ENCODE measurements around the gene PBRM1. TPM values are rescaled to one million over a fixed set of nuclear protein-coding genes. Genes with fewer than 3 reads are reported as not detected.
A peak's percentile ranks its signal among the peaks of the same experiment; 100 is the strongest.
"Not testable (repeated sequence)": the region's sequence is repeated elsewhere in the genome, so short reads cannot be mapped to it uniquely, and the experiment has no call there.

Gene PBRM1
- polyA plus RNA-seq (2012; ENCODE audit: missing spikeins) = 28.7 TPM

DNA sequence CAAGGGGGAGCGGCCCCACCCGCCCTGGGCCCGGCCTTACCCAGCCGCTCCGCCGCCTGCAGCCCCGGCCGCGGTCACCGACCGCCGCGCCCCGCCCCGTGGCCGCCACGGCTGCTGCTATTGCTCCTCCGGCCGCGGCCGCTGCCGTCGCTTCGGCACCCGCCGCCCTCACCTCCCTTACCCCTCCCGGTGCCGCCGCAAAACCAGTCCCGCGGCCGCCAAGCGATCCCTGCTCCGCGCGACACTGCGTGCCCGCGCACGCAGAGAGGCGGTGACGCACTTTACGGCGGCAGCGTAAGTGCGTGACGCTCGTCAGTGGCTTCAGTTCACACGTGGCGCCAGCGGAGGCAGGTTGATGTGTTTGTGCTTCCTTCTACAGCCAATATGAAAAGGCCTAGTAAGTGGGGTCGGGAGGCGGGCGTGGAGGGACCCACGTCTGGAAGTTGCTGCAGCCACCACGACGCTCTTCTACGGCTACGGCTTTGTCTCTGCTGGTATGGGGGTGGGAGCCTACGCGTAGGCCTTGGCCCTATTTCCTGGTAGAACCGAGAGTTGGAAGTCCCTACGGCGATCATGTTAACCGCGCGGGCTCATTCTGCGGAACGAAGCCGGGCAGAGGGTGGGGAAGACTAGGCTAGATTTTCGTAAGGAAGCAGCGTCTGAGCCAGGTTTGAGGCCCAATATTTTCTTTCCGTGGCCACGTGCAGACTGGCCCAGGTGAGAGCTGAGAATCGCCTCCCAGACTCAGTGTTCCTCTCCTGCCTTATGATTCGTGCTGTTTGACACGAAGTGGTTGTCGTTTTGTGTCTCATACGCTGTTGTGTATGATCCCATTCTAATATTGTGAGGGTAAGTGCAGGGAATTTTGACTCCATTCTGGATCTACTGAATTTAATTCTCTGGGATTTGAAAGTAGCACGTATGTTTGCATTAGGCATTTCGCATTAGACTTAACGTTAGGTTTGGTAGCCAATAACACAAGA is at the start of gene PBRM1, which contains the start of gene GNL3:
Gene PBRM1, minus strand, starts transcription at position 205 of the 983 bp plus-strand sequence.
Gene GNL3, plus strand, starts transcription at position 324 of the 983 bp plus-strand sequence. Its CDS starts 61 bp downstream, at position 385.
- TF ChIP-seq POLR2AphosphoS5 (IDR thresholded peaks at IDR 0.05; ENCODE audit: low read depth, low read length) (peak; percentile 90), TAF1 (IDR thresholded peaks at IDR 0.05; ENCODE audit: borderline replicate concordance, low read depth, low read length) (peak; percentile 96), POLR2A (IDR thresholded peaks at IDR 0.05; ENCODE audit: low read depth, low read length) (peak; percentile 94)
- peak; percentile 76 for DNase-seq (ENCODE audit: insufficient read length)
- FAIRE-seq = peak; percentile 100

DNA sequence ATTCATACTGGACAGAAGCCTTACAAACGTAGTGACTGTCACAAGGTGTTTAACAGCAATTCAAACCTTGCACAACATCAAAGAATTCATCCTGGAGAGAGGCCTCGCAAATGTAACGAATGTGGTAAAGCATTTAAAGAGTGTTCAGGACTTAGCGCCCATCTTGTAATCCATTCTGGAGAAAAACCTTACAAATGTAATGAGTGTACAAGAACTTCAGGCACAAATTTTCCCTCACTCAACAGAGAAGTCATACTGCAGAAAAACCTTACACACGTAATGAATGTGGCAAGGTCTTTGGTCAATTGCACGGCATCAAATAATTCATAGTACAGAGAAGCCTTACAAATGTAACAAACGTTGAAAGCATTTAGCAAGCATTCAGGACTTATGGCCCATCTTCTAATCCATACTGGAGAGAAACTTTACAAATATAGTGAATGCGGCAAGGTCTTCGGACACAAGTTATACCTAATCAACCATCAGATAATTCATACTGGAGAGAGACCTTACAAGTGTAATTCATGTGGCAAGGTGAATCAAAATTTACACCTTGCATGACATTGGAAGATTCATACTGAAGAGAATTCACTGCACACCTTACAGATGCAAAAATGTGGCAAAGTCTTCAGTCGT is 47.7 kb upstream of the PBRM1 start:
- DNase-seq (ENCODE audit: insufficient read length) (no peak), FAIRE-seq (peak; percentile 80)
- TF ChIP-seq POLR2AphosphoS5 (IDR thresholded peaks at IDR 0.05; ENCODE audit: low read depth, low read length) = no peak
- TF ChIP-seq POLR2A (IDR thresholded peaks at IDR 0.05; ENCODE audit: low read depth, low read length) = no peak
- TF ChIP-seq TAF1 (IDR thresholded peaks at IDR 0.05; ENCODE audit: borderline replicate concordance, low read depth, low read length) = no peak

DNA sequence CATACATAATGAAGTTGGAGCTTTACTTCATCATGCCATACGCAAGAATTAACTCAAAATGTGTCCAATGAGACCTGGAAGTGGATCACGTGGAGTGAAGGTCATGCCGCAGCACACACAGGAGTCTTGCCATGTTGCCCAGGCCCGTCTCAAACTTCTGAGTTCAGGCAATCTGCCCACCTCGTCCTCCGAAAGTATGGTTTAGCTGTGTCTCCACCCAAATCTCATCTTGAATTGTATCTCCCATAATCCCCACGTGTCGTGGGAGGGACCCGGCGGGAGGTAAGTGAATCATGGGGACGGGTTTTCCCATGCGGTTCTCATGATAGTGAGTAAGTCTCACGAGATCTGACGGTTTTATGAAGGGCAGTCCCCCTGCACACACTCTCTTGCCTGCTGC is 45.9 kb upstream of the PBRM1 start:
- FAIRE-seq (peak; percentile 48), DNase-seq (ENCODE audit: insufficient read length) (no peak)
- TF ChIP-seq TAF1 (IDR thresholded peaks at IDR 0.05; ENCODE audit: borderline replicate concordance, low read depth, low read length) (no peak), POLR2A (IDR thresholded peaks at IDR 0.05; ENCODE audit: low read depth, low read length) (no peak), POLR2AphosphoS5 (IDR thresholded peaks at IDR 0.05; ENCODE audit: low read depth, low read length) (no peak)

DNA sequence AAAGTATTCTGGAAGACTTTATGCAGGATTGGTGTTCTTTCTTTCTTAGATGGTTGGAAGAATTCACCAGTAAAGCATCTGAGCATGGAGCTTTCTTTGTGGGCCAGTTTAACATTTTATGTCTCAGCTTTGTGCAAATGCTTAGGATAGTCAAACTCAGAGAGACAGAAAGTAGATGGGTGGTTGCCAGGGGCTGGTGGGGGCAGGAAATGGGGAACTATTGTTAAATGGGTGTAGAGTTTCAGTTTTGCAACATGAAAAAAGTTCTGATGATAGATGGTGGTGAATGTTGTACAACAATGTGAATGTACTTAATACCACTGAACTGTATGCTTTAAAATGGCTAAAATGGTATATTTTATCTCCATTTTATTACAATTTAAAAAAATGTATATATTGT is 45.0 kb upstream of the PBRM1 start:
- DNase-seq (ENCODE audit: insufficient read length) (no peak), FAIRE-seq (peak; percentile 83)
- no peak for TF ChIP-seq TAF1 (IDR thresholded peaks at IDR 0.05; ENCODE audit: borderline replicate concordance, low read depth, low read length)
- TF ChIP-seq POLR2A (IDR thresholded peaks at IDR 0.05; ENCODE audit: low read depth, low read length) = no peak
- no peak for TF ChIP-seq POLR2AphosphoS5 (IDR thresholded peaks at IDR 0.05; ENCODE audit: low read depth, low read length)

DNA sequence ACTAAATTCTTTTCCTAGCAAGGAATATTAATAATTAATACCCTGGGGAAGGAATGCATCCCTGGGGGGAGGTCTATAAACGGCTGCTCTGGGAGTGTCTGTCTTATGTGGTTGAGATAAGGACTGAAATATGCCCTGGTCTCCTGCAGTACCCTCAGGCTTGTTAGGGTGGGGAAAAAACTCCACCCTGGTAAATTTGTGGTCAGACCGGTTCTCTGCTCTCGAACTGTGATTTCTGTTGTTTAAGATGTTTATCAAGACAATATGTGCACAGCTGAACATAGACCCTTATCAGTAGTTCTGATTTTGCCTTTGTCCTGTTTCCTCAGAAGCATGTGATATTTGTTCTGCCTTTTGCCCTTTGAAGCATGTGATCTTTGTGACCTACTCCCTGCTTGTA is 43.0 kb upstream of the PBRM1 start:
- FAIRE-seq; DNase-seq (ENCODE audit: insufficient read length): not testable (repeated sequence)

DNA sequence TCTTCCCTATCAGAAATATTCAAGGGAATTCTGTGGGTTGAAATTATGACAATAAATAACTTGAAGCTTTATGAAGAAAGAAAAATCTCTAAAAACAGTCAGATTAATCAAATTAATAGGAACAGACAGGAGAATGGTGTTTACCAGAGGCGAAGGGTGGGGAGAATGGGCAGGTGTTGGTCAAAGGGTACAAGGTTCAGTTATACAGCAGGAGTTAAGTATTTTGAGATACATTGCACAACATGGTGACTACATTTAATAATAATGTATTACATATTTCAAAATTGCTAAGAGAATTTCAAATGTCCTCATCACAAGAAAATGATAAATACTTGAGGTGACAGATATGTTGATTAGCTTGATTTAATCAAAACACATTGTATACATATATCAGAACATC is 38.8 kb upstream of the PBRM1 start:
- TF ChIP-seq POLR2A (IDR thresholded peaks at IDR 0.05; ENCODE audit: low read depth, low read length) (no peak), POLR2AphosphoS5 (IDR thresholded peaks at IDR 0.05; ENCODE audit: low read depth, low read length) (no peak), TAF1 (IDR thresholded peaks at IDR 0.05; ENCODE audit: borderline replicate concordance, low read depth, low read length) (no peak)
- FAIRE-seq (no peak), DNase-seq (ENCODE audit: insufficient read length) (no peak)

DNA sequence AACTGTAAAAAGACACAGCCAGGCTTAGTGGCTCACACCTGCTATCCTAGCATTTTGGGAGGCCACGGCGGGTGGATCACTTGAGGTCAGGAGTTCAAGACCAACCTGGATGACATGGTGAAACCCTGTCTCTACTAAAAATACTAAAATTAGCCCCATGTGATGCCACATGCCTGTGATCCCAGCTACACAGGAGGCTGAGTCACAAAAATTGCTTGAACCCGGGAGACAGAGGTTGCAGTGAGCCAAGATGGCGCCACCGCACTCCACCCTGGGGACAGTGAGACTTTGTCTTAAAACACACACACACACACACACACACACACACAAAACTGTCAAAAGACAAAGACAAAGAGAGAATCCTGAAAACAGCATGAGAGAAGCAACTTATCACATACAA is 38.2 kb upstream of the PBRM1 start:
- TF ChIP-seq POLR2A (IDR thresholded peaks at IDR 0.05; ENCODE audit: low read depth, low read length) (no peak), TAF1 (IDR thresholded peaks at IDR 0.05; ENCODE audit: borderline replicate concordance, low read depth, low read length) (no peak), POLR2AphosphoS5 (IDR thresholded peaks at IDR 0.05; ENCODE audit: low read depth, low read length) (no peak)
- DNase-seq (ENCODE audit: insufficient read length) (no peak), FAIRE-seq (no peak)

DNA sequence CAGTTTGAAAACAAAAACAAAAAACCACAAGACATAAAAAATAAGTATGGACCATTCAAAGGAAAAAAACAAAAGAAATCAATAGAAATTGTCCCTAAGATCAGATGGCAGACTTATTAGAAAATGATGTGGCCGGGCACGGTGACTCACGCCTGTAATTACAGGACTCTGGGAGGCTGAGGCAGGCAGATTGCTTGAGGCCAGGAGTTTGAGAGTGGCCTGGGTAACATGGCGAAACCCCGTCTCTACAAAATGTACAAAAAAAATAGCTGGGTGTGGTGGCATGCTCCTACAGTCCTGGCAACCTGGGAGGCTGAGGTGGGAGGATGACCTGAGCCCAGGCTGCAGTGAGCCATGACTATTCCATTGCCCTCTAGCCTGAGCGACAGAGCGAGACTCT is 36.8 kb upstream of the PBRM1 start:
- FAIRE-seq (no peak), DNase-seq (ENCODE audit: insufficient read length) (no peak)
- TF ChIP-seq POLR2A (IDR thresholded peaks at IDR 0.05; ENCODE audit: low read depth, low read length) = no peak
- no peak for TF ChIP-seq POLR2AphosphoS5 (IDR thresholded peaks at IDR 0.05; ENCODE audit: low read depth, low read length)
- no peak for TF ChIP-seq TAF1 (IDR thresholded peaks at IDR 0.05; ENCODE audit: borderline replicate concordance, low read depth, low read length)

DNA sequence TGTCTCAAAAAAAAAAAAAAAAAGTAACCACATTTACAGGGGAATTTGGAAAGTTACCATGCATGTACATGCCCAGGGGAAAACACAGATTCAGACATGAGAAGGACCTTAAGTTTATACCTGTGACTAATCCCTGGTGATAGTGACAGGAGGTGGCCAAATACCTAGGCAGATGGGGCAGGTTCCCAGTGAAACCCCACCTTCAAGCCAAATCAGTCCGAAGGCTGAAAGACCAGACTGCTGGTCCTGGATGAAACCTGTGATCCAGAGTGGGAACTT is 36.0 kb upstream of the PBRM1 start:
- no peak for TF ChIP-seq POLR2A (IDR thresholded peaks at IDR 0.05; ENCODE audit: low read depth, low read length)
- no peak for TF ChIP-seq TAF1 (IDR thresholded peaks at IDR 0.05; ENCODE audit: borderline replicate concordance, low read depth, low read length)
- no peak for TF ChIP-seq POLR2AphosphoS5 (IDR thresholded peaks at IDR 0.05; ENCODE audit: low read depth, low read length)
- FAIRE-seq (no peak), DNase-seq (ENCODE audit: insufficient read length) (no peak)

DNA sequence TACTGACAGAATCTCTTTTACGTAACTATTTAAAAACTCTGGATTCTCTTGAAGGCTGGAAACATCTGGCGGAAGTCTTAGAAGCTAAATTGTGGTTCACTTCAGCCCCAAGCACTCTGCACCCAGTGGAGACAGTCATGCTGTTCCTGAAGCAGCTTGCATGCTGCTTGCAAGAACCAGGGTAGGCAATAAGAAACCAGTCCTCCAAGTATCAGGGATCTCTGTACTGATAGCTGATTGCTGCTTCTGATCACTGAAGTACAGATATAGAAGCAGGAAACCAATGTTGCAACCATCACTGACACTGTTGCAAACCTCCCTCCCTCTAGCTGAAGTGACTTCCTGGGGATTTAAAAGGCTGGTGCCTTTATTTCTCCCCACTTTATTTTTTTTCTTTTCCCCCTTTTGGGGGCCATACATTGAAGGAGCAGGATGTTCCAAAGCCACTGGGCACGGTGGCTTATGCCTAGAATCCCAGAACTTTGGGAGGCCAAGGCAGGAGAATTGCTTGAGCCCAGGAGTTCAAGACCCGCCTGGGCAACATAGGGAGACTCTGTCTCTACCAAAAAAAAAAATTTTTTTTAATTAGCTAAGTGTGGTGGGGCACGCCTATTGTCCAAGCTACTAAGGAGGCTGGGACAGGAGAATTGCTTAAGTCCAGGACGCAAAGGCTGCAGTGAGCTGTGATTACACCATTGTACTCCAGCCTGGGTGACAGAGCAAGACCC is 35.5 kb upstream of the PBRM1 start:
- no peak for DNase-seq (ENCODE audit: insufficient read length)
- TF ChIP-seq POLR2A (IDR thresholded peaks at IDR 0.05; ENCODE audit: low read depth, low read length) (no peak), POLR2AphosphoS5 (IDR thresholded peaks at IDR 0.05; ENCODE audit: low read depth, low read length) (no peak), TAF1 (IDR thresholded peaks at IDR 0.05; ENCODE audit: borderline replicate concordance, low read depth, low read length) (no peak)
- peak; percentile 99 for FAIRE-seq

DNA sequence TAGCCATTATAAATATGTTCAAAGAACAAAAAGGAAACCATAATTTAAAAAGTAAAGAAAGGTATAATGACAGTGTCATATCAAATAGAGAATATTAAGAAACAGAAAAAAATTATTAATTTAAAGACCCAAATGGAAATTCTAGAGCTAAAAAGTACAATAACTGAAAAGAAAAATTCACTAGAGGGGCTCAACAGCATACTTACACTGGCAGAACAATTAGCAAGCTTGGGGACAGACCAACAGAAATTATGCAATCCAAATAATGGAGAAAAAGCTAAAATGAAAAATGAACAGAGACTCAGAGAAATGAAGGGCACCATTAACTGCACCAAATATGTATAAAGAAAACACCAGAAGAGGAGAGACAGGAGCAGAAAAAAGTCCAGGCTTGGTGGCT is 33.9 kb upstream of the PBRM1 start:
- no peak for FAIRE-seq
- TF ChIP-seq POLR2AphosphoS5 (IDR thresholded peaks at IDR 0.05; ENCODE audit: low read depth, low read length) (no peak), POLR2A (IDR thresholded peaks at IDR 0.05; ENCODE audit: low read depth, low read length) (no peak), TAF1 (IDR thresholded peaks at IDR 0.05; ENCODE audit: borderline replicate concordance, low read depth, low read length) (no peak)
- no peak for DNase-seq (ENCODE audit: insufficient read length)
